Neutrophil (primary cell): ENCODE measurements around the gene KRT73.

Experiments used
- H3K27ac ChIP-seq: fragments of 200-600 bp; sonication (generic); 2 replicates; pipeline ENCODE4 v1.5.1; 2016; ENCODE audit warnings: mild to moderate bottlenecking, moderate library complexity
- H3K27me3 ChIP-seq: fragments of 200-600 bp; sonication (generic); 2 replicates; pipeline ENCODE4 v1.6.0; 2016; ENCODE audit warnings: mild to moderate bottlenecking
- H3K36me3 ChIP-seq: fragments of 200-600 bp; sonication (generic); 2 replicates; pipeline ENCODE4 v1.5.1; 2017
- H3K4me1 ChIP-seq, 2 experiments: fragments of 200-600 bp in 1 of 2; sonication (generic) in 1 of 2; 1 replicate in 1 of 2; 2 replicates in 1 of 2; pipeline versions ENCODE4 v1.5.1 to v1.6.1; 2013 to 2016; ENCODE audit warnings: low read depth in 1 of 2, low read length in 1 of 2, mild to moderate bottlenecking in 1 of 2, moderate library complexity in 1 of 2; ENCODE audit not compliant: control insufficient read depth in 1 of 2, insufficient read depth in 1 of 2
- H3K4me3 ChIP-seq, 2 experiments: fragments of 200-600 bp in 1 of 2; sonication (generic) in 1 of 2; 1 replicate in 1 of 2; 2 replicates in 1 of 2; pipeline ENCODE4 v1.5.1; 2013 to 2016; ENCODE audit warnings: low read depth in 1 of 2, low read length in 1 of 2, mild to moderate bottlenecking in 1 of 2, moderate library complexity in 1 of 2
- H3K9me3 ChIP-seq: fragments of 200-600 bp; sonication (generic); 2 replicates; pipeline ENCODE4 v1.5.1; 2016
- TF ChIP-seq, protein P1 (sequence below): fragments of 200-600 bp; sonication (generic); IDR thresholded peaks from 2 replicates; pipeline ENCODE4 v1.5.1; 2016; ENCODE audit warnings: antibody characterized with exemption

Gene KRT73

DNA sequence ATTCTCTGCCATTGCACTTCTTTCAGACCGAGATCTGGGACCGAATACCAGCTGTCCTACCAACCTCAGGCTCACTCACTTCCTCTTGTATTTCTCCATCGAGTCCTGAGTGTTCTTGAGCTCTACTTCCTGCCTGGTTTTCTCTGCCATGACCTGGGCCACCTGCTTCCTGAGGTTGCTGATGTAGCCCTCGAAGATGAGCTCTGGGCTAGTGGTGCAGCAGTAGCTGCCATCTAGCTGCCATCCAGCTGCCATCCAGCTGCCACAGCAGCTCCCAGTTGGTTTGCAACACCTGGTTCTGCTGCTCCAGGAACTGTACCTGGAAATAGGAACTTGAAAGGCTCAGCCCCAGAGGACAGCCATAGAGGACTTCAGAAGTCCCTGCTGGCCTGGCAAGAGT lies 15.0 kb upstream of the KRT73 start:
- Histone ChIP-seq H3K36me3 (no peaks in the 10 kb centered on the region), H3K27me3 (no peaks in the 10 kb centered on the region), H3K9me3 (no peaks in the 10 kb centered on the region), H3K4me1 (no peaks in the 10 kb centered on the region), H3K27ac (no peak overlapping the region), H3K4me3 (no peak overlapping the region)
- TF ChIP-seq, protein P1, sequence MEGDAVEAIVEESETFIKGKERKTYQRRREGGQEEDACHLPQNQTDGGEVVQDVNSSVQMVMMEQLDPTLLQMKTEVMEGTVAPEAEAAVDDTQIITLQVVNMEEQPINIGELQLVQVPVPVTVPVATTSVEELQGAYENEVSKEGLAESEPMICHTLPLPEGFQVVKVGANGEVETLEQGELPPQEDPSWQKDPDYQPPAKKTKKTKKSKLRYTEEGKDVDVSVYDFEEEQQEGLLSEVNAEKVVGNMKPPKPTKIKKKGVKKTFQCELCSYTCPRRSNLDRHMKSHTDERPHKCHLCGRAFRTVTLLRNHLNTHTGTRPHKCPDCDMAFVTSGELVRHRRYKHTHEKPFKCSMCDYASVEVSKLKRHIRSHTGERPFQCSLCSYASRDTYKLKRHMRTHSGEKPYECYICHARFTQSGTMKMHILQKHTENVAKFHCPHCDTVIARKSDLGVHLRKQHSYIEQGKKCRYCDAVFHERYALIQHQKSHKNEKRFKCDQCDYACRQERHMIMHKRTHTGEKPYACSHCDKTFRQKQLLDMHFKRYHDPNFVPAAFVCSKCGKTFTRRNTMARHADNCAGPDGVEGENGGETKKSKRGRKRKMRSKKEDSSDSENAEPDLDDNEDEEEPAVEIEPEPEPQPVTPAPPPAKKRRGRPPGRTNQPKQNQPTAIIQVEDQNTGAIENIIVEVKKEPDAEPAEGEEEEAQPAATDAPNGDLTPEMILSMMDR: no peak

DNA sequence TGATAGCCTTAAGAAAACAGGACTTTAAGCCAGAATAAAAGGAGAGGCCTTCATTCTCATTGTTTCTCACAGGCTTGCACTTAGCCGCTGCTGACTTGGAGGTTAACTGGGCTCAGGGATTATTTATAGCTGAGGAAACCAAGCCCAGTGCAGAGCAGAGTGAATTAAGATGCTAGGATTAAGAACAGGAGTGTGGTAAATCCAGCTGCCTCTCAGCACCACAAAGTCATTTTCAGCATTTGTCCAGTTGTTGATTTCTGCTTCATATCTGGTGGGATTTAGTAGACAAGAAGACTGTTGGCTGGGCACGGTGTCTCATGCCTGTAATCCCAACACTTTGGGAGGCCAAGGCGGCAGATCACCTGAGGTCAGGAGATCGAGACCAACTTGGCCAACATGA lies 14.3 kb upstream of the KRT73 start:
- no peaks in the 10 kb centered on the region for H3K36me3 ChIP-seq
- H3K9me3 ChIP-seq: no peaks in the 10 kb centered on the region
- TF ChIP-seq, protein P1: no peak
- no peaks in the 10 kb centered on the region for H3K4me1 ChIP-seq
- H3K27me3 ChIP-seq: no peaks in the 10 kb centered on the region
- no peak overlapping the region for H3K4me3 ChIP-seq
- no peak overlapping the region for H3K27ac ChIP-seq

DNA sequence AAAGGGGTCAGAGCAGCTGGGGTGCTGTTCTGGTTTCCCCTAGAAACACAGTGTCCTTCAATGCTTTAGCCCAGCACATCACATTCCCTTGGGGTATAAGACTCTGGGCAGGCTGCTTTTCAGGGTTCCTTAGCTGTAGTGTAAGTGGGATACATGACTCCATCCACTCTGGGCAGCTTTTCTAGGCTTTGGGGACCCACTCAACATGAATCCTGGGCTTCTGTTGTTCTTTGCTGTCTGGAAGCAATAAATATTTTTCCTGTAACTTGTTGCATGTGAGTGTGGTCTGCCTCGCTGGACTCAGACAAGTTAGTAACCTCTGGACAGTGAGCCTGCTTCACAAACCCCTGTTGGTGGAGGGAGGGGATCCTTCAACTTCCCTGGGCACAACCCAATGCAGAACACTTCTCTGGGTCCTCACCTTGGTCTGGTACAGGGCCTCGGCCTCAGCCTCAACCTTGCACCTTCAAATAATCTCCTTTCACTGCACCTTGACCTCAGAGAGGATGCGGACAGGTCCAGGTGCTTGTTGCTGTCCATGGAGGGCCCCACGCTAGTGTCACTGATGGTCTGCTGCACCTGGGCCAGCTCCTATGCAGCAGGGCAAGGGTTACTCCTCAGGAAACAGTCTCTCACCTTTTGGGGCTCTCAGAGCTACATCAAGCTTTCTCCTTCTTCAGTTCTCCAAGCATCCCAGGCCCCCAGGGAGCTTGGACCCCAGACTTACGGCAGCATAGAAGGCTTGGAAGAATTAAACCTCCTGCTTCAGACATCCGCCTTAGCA lies 13.5 kb upstream of the KRT73 start:
- Histone ChIP-seq H3K36me3 (no peaks in the 10 kb centered on the region), H3K9me3 (no peaks in the 10 kb centered on the region), H3K27me3 (no peaks in the 10 kb centered on the region), H3K4me1 (no peaks in the 10 kb centered on the region), H3K27ac (no peak overlapping the region), H3K4me3 (no peak overlapping the region)
- TF ChIP-seq, protein P1: no peak

DNA sequence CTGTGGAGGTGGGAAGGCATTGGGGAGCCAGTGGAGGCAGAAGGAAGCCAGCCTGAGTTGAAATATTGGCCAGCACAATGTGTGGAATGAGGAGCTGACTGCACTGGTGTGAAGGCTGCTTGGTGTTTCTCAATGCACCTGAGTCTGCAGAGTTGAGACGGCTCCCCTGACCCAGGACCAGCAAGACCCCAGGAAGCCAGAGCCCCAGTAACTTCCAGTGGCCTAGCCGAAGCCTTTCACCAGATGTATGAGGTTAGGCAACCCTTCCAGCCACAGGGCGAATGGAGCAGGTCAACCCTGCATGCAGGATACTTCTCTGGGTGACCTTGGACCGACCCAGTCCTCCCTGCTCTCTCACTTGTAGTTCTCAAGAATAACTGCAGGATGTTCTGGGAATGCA lies 12.9 kb upstream of the KRT73 start:
- Histone ChIP-seq H3K4me3 (no peak overlapping the region), H3K27ac (no peak overlapping the region), H3K4me1 (no peaks in the 10 kb centered on the region), H3K27me3 (no peaks in the 10 kb centered on the region), H3K36me3 (no peaks in the 10 kb centered on the region), H3K9me3 (no peaks in the 10 kb centered on the region)
- TF ChIP-seq, protein P1: no peak

DNA sequence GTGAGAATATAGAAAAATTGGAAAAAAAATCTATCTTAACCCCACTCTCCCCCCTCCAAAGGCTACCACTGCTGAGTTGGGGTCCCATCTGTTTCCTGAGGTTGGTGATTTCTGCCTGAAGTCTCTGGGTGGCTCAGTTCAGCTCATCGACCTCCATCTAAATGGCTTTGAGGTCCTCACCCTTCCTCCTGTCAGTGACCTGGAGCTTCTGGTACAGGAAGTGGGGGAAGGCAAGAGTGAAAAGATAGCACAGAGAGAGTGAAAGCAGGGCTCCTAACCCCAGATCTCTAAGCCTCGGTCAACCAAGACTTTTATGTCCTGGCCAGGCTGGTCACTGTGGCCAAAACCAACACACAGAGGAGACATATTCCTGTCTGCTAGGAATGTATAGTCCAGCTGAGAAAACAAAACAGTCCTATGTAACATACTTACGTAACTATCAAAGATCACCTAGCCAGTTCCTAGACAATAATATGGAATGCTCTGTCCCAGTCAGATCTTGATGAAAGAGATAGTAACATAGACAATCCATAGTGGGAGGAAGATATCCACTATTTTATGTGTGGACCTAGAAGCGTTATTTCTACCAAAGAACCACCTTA lies 12.3 kb upstream of the KRT73 start:
- Histone ChIP-seq H3K27me3 (no peaks in the 10 kb centered on the region), H3K36me3 (no peaks in the 10 kb centered on the region), H3K27ac (no peak overlapping the region), H3K4me1 (no peaks in the 10 kb centered on the region), H3K4me3 (no peak overlapping the region), H3K9me3 (no peaks in the 10 kb centered on the region)
- TF ChIP-seq, protein P1: no peak
